GM10266 (cell line): Measurements from ENCODE around the gene PIP5K1C.

Source experiments
- DNase-seq: peaks from one replicate; pipeline ENCODE4 v3.0.0; 2012; ENCODE audit errors: extremely low spot score
- CTCF ChIP-seq: IDR thresholded peaks from 2 replicates; pipeline ENCODE4 v1.5.1; 2012; ENCODE audit warnings: mild to moderate bottlenecking, low read depth; ENCODE audit not compliant: control insufficient read depth, insufficient read depth; ENCODE audit errors: missing control alignments

PIP5K1C gene

DNA sequence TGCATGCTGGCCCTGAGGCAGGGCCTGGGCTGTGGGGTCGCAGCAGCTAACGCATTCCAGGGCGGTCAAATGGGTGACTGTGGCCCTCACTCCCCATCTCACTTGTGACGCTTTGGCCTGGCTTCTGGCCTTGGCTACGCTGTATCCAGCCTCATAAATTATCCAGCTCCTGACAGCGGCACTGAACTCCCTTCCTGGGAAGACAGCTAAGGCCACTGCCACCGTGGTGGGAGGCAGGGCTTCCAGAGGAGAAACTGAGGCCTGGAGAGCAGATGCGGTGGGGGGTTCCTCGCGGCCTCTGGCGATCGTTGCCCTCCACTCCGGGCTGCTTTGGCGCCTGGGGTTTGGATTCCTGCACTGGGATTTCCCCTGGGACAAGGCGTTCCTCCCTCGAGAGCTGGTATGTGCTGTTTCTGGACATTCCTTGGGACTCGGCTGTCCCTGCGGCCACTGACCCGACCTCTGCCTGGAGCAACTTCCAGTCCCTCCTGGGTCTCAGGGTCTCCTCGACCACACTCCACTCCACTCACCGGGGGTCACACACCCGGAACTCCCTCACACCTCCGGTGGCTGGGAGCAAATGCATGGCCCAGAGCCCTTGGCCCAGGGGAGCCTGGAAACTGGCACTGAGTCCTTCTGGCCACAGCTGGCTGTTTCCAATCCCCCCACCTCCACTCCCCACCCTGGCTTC is 97.0 kb downstream of the PIP5K1C start:
- TF ChIP-seq CTCF, result no peak
- DNase-seq, result no peak

DNA sequence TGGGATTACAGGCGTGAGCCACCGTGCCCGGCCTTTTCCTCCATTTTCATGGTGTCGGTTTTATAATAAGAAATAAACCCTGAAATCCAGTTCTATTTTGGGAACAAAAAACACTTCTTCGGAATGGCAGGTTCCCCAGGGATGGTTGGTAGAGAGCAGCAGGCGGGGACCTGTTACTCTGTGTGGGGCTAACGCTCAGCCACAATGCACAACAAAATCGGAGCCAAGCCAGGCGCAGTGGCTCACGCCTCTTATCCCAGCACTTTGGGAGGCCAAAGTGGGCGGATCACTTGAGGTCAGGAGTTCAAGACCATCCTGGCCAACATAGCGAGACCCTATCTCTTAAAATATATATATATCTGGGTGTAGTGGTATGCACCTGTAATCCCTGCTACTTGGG is 99.2 kb downstream of the PIP5K1C start:
- TF ChIP-seq CTCF, result no peak
- DNase-seq, result no peak

DNA sequence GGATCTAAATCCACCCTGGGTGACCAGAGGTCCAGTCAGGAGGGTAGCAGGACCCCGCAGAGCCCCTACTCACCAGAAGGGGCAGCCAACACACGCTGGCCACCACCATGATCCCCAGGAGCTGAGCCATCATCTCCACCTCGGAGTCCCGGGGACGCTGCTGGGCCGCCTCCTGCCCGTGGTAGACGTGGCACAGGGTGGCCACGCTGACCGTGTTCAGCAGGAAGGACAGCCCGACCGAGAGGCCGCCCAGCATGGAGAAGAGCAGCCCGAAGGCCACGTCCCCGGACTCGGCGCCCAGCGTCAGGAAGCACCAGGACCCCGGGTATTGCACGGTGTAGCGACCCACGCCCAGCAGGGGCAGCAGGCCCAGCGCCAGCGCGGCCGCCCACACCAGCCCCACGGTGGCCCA is 100.5 kb downstream of the PIP5K1C start:
- no peak for DNase-seq
- TF ChIP-seq CTCF, result no peak

DNA sequence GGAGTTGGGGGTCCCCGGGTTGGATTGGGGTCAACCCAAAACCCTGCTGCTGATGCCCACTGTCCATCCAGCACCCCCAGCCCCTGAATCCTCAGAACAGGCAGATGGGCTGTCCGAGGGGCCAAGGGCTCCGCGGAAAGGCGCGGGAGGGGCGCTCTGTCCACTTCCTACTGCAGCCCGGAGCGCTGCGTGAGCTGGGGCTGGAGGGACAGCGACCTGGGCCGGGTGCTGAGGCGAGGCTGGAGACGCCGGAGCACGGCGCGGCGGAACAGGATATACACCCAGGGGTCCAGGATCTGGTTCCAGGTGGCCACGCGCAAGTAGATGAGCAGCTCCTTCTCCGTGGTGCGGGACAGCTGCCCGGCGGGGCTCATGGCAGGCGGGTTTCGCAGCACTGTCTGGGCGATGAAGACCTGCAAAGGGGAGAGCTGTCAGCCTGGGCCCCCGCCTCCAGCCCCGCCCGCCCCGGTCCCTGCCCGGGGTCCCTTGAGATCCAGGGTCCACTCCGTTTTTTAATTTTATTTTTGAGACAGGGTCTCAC is 104.7 kb downstream of the PIP5K1C start:
- DNase-seq, result no peak
- no peak for TF ChIP-seq CTCF

DNA sequence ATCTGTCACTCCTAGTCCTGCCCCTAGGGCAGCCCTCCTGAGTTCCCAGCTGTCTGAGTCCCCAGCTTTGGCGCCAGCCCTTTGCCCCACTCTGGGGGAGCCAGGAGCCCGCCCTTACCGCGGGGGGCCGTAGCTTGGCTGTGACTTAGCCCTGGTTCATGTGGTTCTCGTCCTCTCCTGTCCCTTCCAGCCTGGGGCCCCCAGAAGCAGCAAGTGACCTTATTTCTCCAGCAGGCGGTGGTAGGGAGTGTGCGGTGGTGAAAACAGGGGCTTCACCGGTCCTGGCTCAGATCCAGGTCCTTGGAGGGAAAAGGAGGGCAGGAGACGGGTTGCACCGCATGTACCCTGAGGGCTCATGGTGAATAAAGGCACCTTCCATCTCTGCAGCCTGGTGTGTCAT is 107.1 kb downstream of the PIP5K1C start:
- TF ChIP-seq CTCF, result no peak
- DNase-seq, result no peak

GRCh38 chr19:3591876-3592613 is 108.2 kb downstream of the PIP5K1C start:
- no peak for DNase-seq
- no peak for TF ChIP-seq CTCF
